Endothelial cell (in vitro differentiated cells): Measurements from ENCODE around the gene TEP1. TPM values are rescaled to one million over a fixed set of nuclear protein-coding genes. Genes with fewer than 3 reads are reported as not detected.

Experiments used
- DNase-seq: peaks from one replicate; pipeline ENCODE4 v3.0.0; 2021; ENCODE audit warnings: low spot score
- H3K27ac Mint-ChIP-seq: one replicate; pipeline ENCODE4 v1.8.0; 2021; ENCODE audit warnings: mixed read lengths, inconsistent platforms; ENCODE audit not compliant: unreplicated experiment
- H3K27me3 Mint-ChIP-seq: one replicate; pipeline ENCODE4 v1.8.0; 2021; ENCODE audit warnings: mild to moderate bottlenecking, moderate library complexity, mixed read lengths, inconsistent platforms; ENCODE audit not compliant: unreplicated experiment
- H3K36me3 Mint-ChIP-seq: one replicate; pipeline ENCODE4 v1.8.0; 2021; ENCODE audit warnings: mild to moderate bottlenecking, low read depth, mixed read lengths, inconsistent platforms; ENCODE audit not compliant: unreplicated experiment
- H3K4me1 Mint-ChIP-seq: one replicate; pipeline ENCODE4 v1.8.0; 2021; ENCODE audit warnings: mild to moderate bottlenecking, mixed read lengths, inconsistent platforms; ENCODE audit not compliant: unreplicated experiment
- H3K4me3 Mint-ChIP-seq: one replicate; pipeline ENCODE4 v1.8.0; 2021; ENCODE audit warnings: mild to moderate bottlenecking, mixed read lengths, inconsistent platforms; ENCODE audit not compliant: unreplicated experiment
- H3K9me3 Mint-ChIP-seq: one replicate; pipeline ENCODE4 v1.8.0; 2021; ENCODE audit warnings: mixed read lengths, inconsistent platforms; ENCODE audit not compliant: unreplicated experiment
- total RNA-seq: library from RNA; stranded (reverse); fragmentation: NEBNext Ultra II Directional; extraction: Animal tissue kit (Norgen Biotek cat#: 25700); gene quantifications from one replicate; pipeline ENCODE4 v1.2.1, GENCODE V29; 2021; ENCODE audit not compliant: unreplicated experiment
- TF ChIP-seq, protein P1 (sequence below): fragments of 200-600 bp; sonication (generic); IDR thresholded peaks from one replicate; pipeline ENCODE4 v1.5.0; 2021; ENCODE audit warnings: antibody characterized with exemption; ENCODE audit not compliant: unreplicated experiment

TEP1 gene
- total RNA-seq, 1 donor from 2014 or later, result 44.0 TPM

DNA sequence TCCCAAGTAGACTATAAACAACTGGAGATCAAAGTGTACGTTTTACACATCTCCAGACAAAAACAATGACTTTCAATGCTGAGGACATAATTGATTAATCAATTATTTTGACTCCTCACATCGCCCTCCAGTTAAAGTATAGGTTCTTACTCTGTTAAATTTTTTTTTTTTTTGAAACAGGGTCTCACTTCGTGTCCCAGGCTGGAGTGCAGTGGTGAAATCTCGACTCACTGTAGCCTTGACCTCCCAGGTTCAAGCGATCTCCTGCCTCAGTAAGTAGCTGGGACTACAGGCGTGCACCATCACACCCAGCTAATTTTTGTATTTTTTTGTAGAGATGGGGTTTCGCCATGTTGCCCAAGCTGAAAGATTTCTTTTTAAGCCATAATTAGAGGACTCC lies 79.3 kb downstream of the TEP1 start:
- TF ChIP-seq, protein P1, sequence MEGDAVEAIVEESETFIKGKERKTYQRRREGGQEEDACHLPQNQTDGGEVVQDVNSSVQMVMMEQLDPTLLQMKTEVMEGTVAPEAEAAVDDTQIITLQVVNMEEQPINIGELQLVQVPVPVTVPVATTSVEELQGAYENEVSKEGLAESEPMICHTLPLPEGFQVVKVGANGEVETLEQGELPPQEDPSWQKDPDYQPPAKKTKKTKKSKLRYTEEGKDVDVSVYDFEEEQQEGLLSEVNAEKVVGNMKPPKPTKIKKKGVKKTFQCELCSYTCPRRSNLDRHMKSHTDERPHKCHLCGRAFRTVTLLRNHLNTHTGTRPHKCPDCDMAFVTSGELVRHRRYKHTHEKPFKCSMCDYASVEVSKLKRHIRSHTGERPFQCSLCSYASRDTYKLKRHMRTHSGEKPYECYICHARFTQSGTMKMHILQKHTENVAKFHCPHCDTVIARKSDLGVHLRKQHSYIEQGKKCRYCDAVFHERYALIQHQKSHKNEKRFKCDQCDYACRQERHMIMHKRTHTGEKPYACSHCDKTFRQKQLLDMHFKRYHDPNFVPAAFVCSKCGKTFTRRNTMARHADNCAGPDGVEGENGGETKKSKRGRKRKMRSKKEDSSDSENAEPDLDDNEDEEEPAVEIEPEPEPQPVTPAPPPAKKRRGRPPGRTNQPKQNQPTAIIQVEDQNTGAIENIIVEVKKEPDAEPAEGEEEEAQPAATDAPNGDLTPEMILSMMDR, result no peak
- Mint-ChIP-seq H3K4me3 (no peak overlapping the region), H3K27ac (no peak overlapping the region), H3K27me3 (peaks cover 3% of the 10 kb centered on the region), H3K4me1 (peaks cover 22% of the 10 kb centered on the region), H3K36me3 (no peaks in the 10 kb centered on the region), H3K9me3 (no peaks in the 10 kb centered on the region)
- DNase-seq, result no peak

DNA sequence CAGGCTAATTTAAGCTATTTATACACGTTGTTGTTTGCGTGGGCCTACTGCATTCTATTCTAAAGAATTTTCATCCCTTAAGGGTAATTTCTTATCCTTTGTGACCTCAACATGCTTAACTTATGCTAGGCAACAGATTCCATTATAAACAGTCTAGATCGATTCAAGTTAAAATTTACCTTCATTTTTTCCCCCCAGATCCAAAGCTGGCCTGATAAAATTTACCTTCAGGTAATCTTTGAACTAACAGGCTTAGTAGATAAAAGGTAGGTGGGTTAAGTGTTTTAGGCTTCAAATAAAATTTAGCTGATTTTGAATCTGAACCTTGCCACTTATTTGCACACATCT lies 79.8 kb downstream of the TEP1 start:
- H3K9me3 Mint-ChIP-seq, result no peaks in the 10 kb centered on the region
- DNase-seq, result no peak
- H3K4me1 Mint-ChIP-seq, result peaks cover 22% of the 10 kb centered on the region
- peak overlapping the region; percentile 99 for H3K4me3 Mint-ChIP-seq
- TF ChIP-seq, protein P1, result no peak
- H3K36me3 Mint-ChIP-seq, result no peaks in the 10 kb centered on the region
- peak overlapping the region; percentile 100 for H3K27ac Mint-ChIP-seq
- peaks cover 2% of the 10 kb centered on the region for H3K27me3 Mint-ChIP-seq

DNA sequence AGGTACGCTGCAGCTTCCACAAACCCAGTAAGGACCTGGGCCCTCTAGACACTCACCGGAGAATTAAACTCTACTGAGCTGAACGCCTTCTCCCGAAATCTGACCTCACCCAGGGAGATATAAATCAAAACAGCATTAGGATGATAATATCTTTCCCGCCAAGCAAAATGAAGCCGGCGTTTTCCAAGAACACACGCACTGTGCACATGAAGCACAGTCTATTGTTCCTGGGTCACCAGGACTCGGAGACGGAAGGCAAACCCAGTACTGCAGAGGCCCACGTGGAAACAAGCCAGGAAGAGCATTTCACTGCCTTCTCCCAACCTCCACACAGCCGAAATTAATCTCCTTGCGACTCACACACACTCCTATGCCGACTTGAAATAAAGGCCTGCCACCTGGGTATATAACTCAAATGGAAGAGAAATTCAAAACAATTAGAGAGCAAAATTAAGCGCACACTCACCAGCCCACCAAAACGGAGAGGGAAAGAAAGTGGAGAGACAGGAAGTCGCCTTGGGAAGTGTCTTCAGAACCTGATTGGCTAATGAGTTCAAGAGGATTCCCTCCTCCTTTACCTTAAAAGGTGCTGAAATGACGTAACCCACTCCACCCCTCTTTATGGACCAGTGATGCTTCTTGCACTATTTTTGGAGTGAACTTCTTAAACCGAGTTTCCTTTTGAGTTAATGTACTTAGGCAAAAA lies 80.4 kb downstream of the TEP1 start, which contains the start of gene CCNB1IP1:
TSS of gene CCNB1IP1 (minus strand) at position 492 of the 706 bp plus-strand sequence. CDS start 16,756 bp downstream, outside the sequence.
- H3K27ac Mint-ChIP-seq, result peak within 1 kb of the TSS; percentile 100
- H3K9me3 Mint-ChIP-seq, result no peaks in the 10 kb centered on the region
- peak; percentile 44 for DNase-seq
- H3K4me3 Mint-ChIP-seq, result peak within 1 kb of the TSS; percentile 99
- peaks cover 22% of the 10 kb centered on the region for H3K4me1 Mint-ChIP-seq
- TF ChIP-seq, protein P1, result no peak
- H3K27me3 Mint-ChIP-seq, result peaks cover 2% of the 10 kb centered on the region
- no peaks in the 10 kb centered on the region for H3K36me3 Mint-ChIP-seq

DNA sequence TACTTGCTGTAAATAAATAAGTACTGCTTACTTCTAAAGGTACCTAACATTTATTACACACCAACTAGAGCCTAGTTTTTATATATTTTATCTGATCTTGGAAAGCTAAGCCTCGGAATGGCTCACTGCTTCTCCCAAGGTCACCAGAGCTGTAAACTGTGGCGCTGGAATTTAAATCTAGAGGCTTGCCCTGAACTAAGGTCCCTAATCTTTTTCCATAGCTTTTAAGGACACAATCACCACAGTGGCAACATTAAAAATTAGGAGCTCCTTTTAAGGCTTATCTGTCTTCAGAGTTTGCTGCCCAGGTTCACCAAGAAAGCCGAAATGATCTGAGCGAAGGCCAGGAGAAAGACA lies 80.9 kb downstream of the TEP1 start:
- no peak for DNase-seq
- Mint-ChIP-seq H3K4me3 (peak overlapping the region; percentile 99), H3K9me3 (no peaks in the 10 kb centered on the region), H3K27me3 (peaks cover 2% of the 10 kb centered on the region), H3K36me3 (no peaks in the 10 kb centered on the region), H3K4me1 (peaks cover 25% of the 10 kb centered on the region), H3K27ac (peak overlapping the region; percentile 100)
- TF ChIP-seq, protein P1, result no peak

DNA sequence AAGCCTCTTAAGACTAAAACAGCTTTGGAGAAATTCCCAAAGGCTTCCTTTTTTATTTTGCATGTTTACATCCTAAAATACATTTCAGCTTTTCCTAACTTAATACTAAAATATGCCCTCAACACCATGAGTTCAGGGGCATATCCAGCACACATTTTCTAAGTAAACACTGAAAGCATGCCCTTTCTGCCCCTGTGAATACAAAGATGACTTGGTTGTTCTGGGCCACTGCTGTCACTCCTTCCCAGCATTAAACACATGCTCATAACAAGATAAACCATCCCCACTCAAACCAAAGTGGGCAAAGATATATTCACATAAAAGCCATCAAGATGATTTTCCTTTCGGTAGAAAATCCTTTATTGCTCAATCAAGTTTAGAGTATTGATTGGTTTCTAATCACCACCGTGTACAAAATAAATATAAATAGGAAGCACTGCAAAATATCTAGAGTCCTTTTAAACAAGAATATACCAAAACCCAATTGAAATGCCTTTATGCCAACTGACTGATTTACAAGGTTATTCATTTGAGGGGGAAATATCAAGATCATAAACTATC lies 82.2 kb downstream of the TEP1 start:
- H3K27me3 Mint-ChIP-seq, result peaks cover 2% of the 10 kb centered on the region
- H3K9me3 Mint-ChIP-seq, result no peaks in the 10 kb centered on the region
- H3K36me3 Mint-ChIP-seq, result no peaks in the 10 kb centered on the region
- H3K4me1 Mint-ChIP-seq, result peaks cover 26% of the 10 kb centered on the region
- H3K27ac Mint-ChIP-seq, result peak overlapping the region; percentile 39
- peak overlapping the region; percentile 39 for H3K4me3 Mint-ChIP-seq
- TF ChIP-seq, protein P1, result no peak
- no peak for DNase-seq
